ACC112 (cell line): ENCODE measurements around the gene PCYOX1L.

Experiments used
- H2AFZ ChIP-seq: fragments of 200-600 bp; sonication (generic); one replicate; pipeline ENCODE4 v1.6.0; 2017; ENCODE audit warnings: antibody characterized with exemption, low read length; ENCODE audit not compliant: unreplicated experiment
- H3K27ac ChIP-seq: fragments of 200-600 bp; sonication (generic); 2 replicates; pipeline ENCODE4 v1.5.1; 2014; ENCODE audit warnings: low read depth, mild to moderate bottlenecking, antibody characterized with exemption, low read length, moderate library complexity
- H3K27me3 ChIP-seq: fragments of 200-600 bp; sonication (generic); 2 replicates; pipeline ENCODE4 v1.6.1; 2014; ENCODE audit warnings: mild to moderate bottlenecking, antibody characterized with exemption, low read length, moderate library complexity, mixed read lengths; ENCODE audit not compliant: insufficient read depth
- H3K36me3 ChIP-seq: fragments of 200-600 bp; sonication (generic); 2 replicates; pipeline ENCODE4 v1.6.1; 2016; ENCODE audit warnings: mild to moderate bottlenecking, antibody characterized with exemption, low read length, moderate library complexity, mixed read lengths; ENCODE audit not compliant: insufficient read depth
- H3K4me1 ChIP-seq: fragments of 200-600 bp; sonication (generic); one replicate; pipeline ENCODE4 v1.6.1; 2016; ENCODE audit warnings: low read length, mixed read lengths; ENCODE audit not compliant: insufficient read depth, unreplicated experiment, control insufficient read depth
- H3K4me3 ChIP-seq: fragments of 200-600 bp; sonication (generic); 2 replicates; pipeline ENCODE4 v1.5.1; 2014; ENCODE audit warnings: mild to moderate bottlenecking, low read depth, low read length
- H3K79me2 ChIP-seq: fragments of 200-600 bp; sonication (generic); one replicate; pipeline ENCODE4 v1.6.0; 2016; ENCODE audit warnings: low read length; ENCODE audit not compliant: control insufficient read depth, unreplicated experiment, insufficient read depth

The PCYOX1L gene

DNA sequence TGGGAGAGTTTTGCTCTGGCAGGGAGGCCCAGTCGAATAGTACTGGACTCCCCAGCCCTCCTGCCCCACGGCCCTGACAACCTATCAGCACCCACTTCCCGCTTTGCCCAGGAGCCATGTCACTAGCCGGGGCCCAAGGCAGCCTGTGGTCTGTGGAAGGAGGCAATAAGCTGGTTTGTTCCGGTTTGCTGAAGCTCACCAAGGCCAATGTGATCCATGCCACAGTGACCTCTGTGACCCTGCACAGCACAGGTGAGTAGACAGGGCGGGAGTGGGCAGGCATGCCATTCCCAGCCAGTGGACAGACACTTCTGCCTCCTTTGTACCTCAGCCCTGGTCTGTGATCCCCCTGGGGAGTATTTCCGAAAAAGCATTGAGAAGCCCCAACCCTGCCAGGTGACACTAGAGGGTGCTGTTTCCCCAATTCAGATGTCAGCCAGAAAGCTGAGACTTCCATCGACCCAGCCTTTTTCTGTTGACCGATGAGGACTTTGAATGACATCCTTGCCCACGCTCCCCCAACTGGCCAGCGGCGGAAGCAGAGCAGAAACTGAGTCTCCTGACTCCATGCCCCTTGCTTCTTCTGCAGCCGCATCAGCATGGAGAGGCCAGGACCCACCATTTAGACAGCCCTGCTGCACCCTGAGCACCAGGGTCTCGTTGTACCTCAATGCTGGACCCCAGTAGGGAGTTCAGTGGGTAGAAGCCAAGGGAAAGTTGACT, 9.6 kb downstream of the PCYOX1L start:
- H3K36me3 ChIP-seq, result no peaks in the 10 kb centered on the region
- no peak overlapping the region for H3K4me3 ChIP-seq
- H2AFZ ChIP-seq, result no peak overlapping the region

GRCh38 chr5:149367972-149368645, 10.3 kb downstream of the PCYOX1L start:
- Histone ChIP-seq H3K27me3 (no peaks in the 10 kb centered on the region), H3K79me2 (no peaks in the 10 kb centered on the region), H3K4me3 (no peak overlapping the region), H2AFZ (no peak overlapping the region), H3K27ac (no peak overlapping the region), H3K4me1 (no peaks in the 10 kb centered on the region), H3K36me3 (no peaks in the 10 kb centered on the region)

More for the DNA sequence above, 9.6 kb downstream of the PCYOX1L start:
- Histone ChIP-seq H3K79me2 (no peaks in the 10 kb centered on the region), H3K27ac (no peak overlapping the region), H3K27me3 (no peaks in the 10 kb centered on the region), H3K4me1 (no peaks in the 10 kb centered on the region)

DNA sequence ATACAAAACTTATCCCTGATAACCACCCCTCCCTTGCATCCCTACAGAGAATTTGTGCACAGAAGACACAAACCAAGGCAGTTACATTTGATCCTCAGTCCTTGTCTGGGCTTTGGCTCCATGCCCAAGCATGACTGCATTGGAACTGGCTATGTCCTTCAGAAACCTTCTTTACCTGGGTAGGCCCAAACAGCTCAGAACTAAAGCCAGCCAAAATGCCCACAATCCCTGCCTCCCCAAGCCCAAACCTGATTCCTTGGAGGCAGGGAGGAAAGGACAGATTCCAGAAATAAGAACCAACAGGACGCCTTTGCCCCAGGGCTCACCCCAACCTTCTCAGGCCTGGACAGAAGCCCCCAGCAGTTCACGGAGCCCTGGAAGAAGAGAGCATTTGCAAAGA, 13.0 kb downstream of the PCYOX1L start:
- no peak overlapping the region for H2AFZ ChIP-seq
- H3K27me3 ChIP-seq, result no peaks in the 10 kb centered on the region
- H3K4me3 ChIP-seq, result no peak overlapping the region
- no peaks in the 10 kb centered on the region for H3K36me3 ChIP-seq
- H3K27ac ChIP-seq, result no peak overlapping the region
- no peaks in the 10 kb centered on the region for H3K4me1 ChIP-seq
- H3K79me2 ChIP-seq, result no peaks in the 10 kb centered on the region

GRCh38 chr5:149371296-149371962, 13.6 kb downstream of the PCYOX1L start:
- H3K4me1 ChIP-seq, result no peaks in the 10 kb centered on the region
- H3K79me2 ChIP-seq, result no peaks in the 10 kb centered on the region
- H3K27me3 ChIP-seq, result no peaks in the 10 kb centered on the region
- no peak overlapping the region for H3K4me3 ChIP-seq
- H3K27ac ChIP-seq, result no peak overlapping the region
- H3K36me3 ChIP-seq, result no peaks in the 10 kb centered on the region
- H2AFZ ChIP-seq, result no peak overlapping the region

DNA sequence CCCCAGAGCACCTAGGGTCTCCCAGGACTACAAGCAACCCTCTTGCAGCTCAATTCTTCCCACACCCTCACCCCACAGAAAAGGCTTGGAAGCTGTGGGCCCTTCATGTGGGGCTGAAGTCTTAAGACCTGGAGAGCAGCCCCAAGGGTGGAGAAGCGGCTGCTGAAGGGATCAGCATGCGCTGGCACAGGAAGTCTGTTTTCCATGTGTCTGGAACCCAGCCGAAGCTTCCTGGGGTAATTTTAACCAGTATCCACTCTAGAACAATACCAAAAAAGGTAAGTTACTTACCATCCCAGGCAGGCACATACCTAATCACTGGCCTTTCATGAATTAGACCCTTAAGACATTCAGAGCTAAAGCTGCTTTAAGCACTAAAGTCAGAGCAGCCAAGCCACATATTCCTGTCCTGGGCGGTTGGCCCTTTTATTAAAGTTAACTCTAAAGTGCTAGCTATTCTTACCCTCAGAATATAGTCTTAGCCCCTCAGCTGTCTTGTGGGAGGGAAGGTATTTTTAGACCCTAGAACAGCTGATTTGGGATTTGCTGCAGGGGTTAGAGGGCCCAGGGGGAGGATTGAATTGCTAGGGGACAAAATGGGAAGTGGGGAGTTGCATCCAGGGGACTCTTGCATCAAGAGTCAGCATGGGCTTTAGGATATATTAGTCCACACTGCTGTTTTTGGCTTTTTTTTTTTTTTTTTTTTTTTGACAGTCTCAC, 14.4 kb downstream of the PCYOX1L start:
- Histone ChIP-seq H3K36me3 (no peaks in the 10 kb centered on the region), H3K27me3 (no peaks in the 10 kb centered on the region), H2AFZ (no peak overlapping the region), H3K4me1 (no peaks in the 10 kb centered on the region), H3K27ac (no peak overlapping the region), H3K79me2 (no peaks in the 10 kb centered on the region), H3K4me3 (no peak overlapping the region)

DNA sequence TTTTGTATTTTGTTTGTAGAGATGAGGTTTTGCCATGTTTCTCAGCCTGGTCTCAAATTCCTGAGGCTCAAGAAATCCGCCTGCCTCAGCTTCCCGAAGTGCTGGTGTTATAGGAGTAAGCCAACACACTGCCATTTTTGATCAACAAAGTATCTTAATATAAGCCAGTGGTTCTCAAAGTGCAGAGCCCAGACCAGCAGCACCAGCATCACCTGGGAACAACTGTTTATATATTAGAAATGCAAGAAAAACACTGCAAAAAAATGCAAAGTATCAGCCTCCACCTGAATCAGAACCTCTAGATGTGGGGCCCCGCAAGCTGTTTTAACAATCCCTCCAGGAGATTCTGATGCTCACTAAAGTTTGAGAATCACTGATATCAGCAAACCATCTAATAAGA, 15.1 kb downstream of the PCYOX1L start:
- no peaks in the 10 kb centered on the region for H3K36me3 ChIP-seq
- H3K4me3 ChIP-seq, result no peak overlapping the region
- no peak overlapping the region for H2AFZ ChIP-seq
- no peaks in the 10 kb centered on the region for H3K4me1 ChIP-seq
- no peaks in the 10 kb centered on the region for H3K79me2 ChIP-seq
- no peak overlapping the region for H3K27ac ChIP-seq
- H3K27me3 ChIP-seq, result no peaks in the 10 kb centered on the region

- H2AFZ ChIP-seq, result no peak overlapping the region
- no peak overlapping the region for H3K4me3 ChIP-seq
- H3K27me3 ChIP-seq, result no peaks in the 10 kb centered on the region
- H3K4me1 ChIP-seq, result no peaks in the 10 kb centered on the region
- H3K79me2 ChIP-seq, result no peaks in the 10 kb centered on the region
- H3K27ac ChIP-seq, result no peak overlapping the region
- no peaks in the 10 kb centered on the region for H3K36me3 ChIP-seq
Observed at GRCh38 chr5:149374303-149374702, 16.5 kb downstream of the PCYOX1L start.

DNA sequence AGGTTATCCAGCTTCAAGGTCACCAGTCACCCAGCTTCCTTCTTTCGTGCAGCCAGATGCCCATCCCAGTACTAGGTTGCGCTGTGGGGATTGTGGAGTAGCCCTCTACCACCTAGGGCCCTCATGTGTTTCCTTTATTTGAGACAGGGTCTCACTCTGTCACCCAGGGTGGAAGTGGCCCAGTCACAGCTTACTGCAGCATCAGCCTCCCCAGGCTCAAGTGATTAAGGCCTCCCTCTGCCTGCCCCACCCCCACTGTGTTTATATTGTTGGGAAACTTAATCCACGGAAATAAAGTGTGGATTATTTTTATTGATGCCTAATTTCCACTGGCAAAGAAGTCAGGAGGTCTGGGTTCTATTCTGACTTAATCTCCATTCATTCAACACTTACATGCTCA, 17.0 kb downstream of the PCYOX1L start:
- H2AFZ ChIP-seq, result no peak overlapping the region
- H3K36me3 ChIP-seq, result no peaks in the 10 kb centered on the region
- no peaks in the 10 kb centered on the region for H3K4me1 ChIP-seq
- H3K27me3 ChIP-seq, result no peaks in the 10 kb centered on the region
- H3K4me3 ChIP-seq, result no peak overlapping the region
- no peak overlapping the region for H3K27ac ChIP-seq
- H3K79me2 ChIP-seq, result no peaks in the 10 kb centered on the region

DNA sequence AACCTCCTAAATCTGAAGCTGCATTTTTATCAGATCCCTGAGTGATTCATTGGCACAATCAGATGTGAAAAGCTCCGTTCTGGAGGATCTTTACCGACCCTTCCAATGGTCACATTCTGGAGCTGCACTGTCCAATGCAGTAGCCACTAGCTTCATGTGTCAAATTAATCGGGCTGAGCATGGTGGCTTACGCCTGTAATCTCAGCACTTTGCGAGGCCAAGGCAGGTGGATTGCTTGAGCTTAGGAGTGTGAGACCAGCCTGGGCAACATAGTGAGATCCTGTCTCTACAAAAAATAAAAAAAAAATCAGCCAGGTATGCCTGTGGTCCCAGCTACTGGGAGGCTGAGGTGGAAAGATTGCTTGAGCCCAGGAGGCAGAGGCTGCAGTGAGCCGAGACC, 17.6 kb downstream of the PCYOX1L start:
- Histone ChIP-seq H3K4me1 (no peaks in the 10 kb centered on the region), H2AFZ (no peak overlapping the region), H3K36me3 (no peaks in the 10 kb centered on the region)

DNA sequence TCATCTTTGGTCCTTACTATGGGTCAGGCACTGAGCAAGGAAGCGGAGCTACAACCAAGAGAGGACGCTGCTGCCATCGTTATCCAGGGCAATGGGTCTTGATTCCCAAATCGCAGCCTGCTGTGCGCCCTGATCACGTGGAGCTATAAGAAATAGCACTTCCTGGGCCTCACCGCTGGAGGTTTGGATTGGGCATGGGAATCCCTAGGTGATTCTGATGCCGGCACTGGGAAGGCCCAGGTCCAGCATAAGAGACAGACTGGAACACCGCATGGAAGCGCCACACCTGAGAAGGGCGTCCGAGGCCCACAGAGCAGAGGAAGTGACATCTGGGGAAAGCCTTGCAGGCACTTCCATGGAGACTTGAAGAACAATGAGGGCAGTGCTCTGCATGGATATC, 18.3 kb downstream of the PCYOX1L start:
- no peak overlapping the region for H3K27ac ChIP-seq
- no peak overlapping the region for H2AFZ ChIP-seq
- no peak overlapping the region for H3K4me3 ChIP-seq
- no peaks in the 10 kb centered on the region for H3K36me3 ChIP-seq
- no peaks in the 10 kb centered on the region for H3K4me1 ChIP-seq
- no peaks in the 10 kb centered on the region for H3K27me3 ChIP-seq
- H3K79me2 ChIP-seq, result no peaks in the 10 kb centered on the region

More for the DNA sequence above, 17.6 kb downstream of the PCYOX1L start:
- Histone ChIP-seq H3K4me3 (no peak overlapping the region), H3K27me3 (no peaks in the 10 kb centered on the region), H3K27ac (no peak overlapping the region), H3K79me2 (no peaks in the 10 kb centered on the region)
